Measurements from ENCODE around the gene KDM3A.

Gene KDM3A

DNA sequence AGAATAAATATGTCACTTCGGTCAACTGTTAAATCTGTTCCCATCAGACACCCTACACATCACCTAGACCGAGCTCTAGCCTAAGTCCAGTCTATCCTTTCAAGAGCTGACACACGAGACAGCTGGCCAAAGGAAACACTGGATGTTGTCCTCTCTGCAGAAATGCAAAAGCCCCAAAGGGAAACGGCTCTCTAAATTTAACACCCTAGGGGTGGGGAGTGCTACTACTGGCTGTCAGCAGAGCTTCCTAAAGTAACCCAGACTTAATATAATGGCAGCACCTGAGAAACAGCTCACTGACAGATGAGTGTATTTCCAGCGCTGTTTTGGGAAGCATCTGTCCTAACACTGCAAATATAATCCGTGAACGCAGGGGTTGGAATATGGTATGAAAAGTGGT is 66.4 kb downstream of the KDM3A start:
- no peak overlapping the region for H3K9ac ChIP-seq (ENCODE audit: insufficient read length)
- H3K9me3 ChIP-seq (ENCODE audit: low read depth, low read length): no peaks in the 10 kb centered on the region
- H3K36me3 ChIP-seq (ENCODE audit: insufficient read depth, low read length): peaks cover 21% of the 10 kb centered on the region
- TF ChIP-seq POLR2AphosphoS5 (IDR thresholded peaks at IDR 0.05; ENCODE audit: borderline replicate concordance, low read depth, low read length) (no peak), EZH2 (IDR thresholded peaks at IDR 0.05) (no peak), FOXP2 (optimal IDR thresholded peaks at IDR 0.05; ENCODE audit: control extremely low read depth, extremely low read length, insufficient read depth) (no peak)
- DNase-seq (ENCODE audit: low read depth, low spot score): no peak
- H3K27ac ChIP-seq: no peak overlapping the region
- H3K4me3 ChIP-seq: no peak overlapping the region

GRCh38 chr2:86510436-86510933 is 69.3 kb downstream of the KDM3A start:
- H3K4me3 ChIP-seq: no peak overlapping the region
- no peak for DNase-seq (ENCODE audit: low read depth, low spot score)
- no peak for TF ChIP-seq EZH2 (IDR thresholded peaks at IDR 0.05)
- TF ChIP-seq POLR2AphosphoS5 (IDR thresholded peaks at IDR 0.05; ENCODE audit: borderline replicate concordance, low read depth, low read length): no peak
- TF ChIP-seq FOXP2 (optimal IDR thresholded peaks at IDR 0.05; ENCODE audit: control extremely low read depth, extremely low read length, insufficient read depth): no peak
- no peaks in the 10 kb centered on the region for H3K9me3 ChIP-seq (ENCODE audit: low read depth, low read length)
- peaks cover 7% of the 10 kb centered on the region for H3K36me3 ChIP-seq (ENCODE audit: insufficient read depth, low read length)
- H3K9ac ChIP-seq (ENCODE audit: insufficient read length): no peak overlapping the region
- H3K27ac ChIP-seq: no peak overlapping the region

GRCh38 chr2:86512034-86512433 is 70.9 kb downstream of the KDM3A start:
- no peak for TF ChIP-seq FOXP2 (optimal IDR thresholded peaks at IDR 0.05; ENCODE audit: control extremely low read depth, extremely low read length, insufficient read depth)
- no peak for TF ChIP-seq POLR2AphosphoS5 (IDR thresholded peaks at IDR 0.05; ENCODE audit: borderline replicate concordance, low read depth, low read length)
- no peak for TF ChIP-seq EZH2 (IDR thresholded peaks at IDR 0.05)
- Histone ChIP-seq H3K36me3 (ENCODE audit: insufficient read depth, low read length) (peaks cover 6% of the 10 kb centered on the region), H3K9ac (ENCODE audit: insufficient read length) (no peak overlapping the region), H3K27ac (no peak overlapping the region), H3K4me3 (no peak overlapping the region), H3K9me3 (ENCODE audit: low read depth, low read length) (no peaks in the 10 kb centered on the region)
- no peak for DNase-seq (ENCODE audit: low read depth, low spot score)

DNA sequence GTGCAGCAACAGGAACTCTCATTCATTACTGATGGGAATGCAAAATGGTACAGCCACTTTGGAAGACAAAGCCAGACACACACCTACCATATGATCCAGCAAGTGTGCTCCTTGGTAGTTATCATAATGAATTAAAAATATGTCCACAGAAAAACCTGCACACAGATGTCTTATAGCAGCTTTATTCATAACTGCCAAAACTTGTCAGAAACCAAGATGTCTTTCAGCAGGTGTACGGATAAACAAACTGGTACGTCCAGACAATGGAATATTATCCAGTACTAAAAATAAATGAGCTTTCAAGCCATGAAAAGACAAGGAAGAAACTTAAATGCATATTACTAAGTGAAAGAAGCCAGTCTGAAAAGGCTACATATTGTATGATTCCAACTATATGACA is 71.7 kb downstream of the KDM3A start:
- TF ChIP-seq EZH2 (IDR thresholded peaks at IDR 0.05): no peak
- Histone ChIP-seq H3K36me3 (ENCODE audit: insufficient read depth, low read length) (no peaks in the 10 kb centered on the region; the same call in 1 of the 2 replicates), H3K27ac (no peak overlapping the region), H3K4me3 (no peak overlapping the region), H3K9ac (ENCODE audit: insufficient read length) (no peak overlapping the region), H3K9me3 (ENCODE audit: low read depth, low read length) (no peaks in the 10 kb centered on the region)
- DNase-seq (ENCODE audit: low read depth, low spot score): no peak

- Histone ChIP-seq H3K4me3 (no peak overlapping the region), H3K9ac (ENCODE audit: insufficient read length) (no peak overlapping the region), H3K27ac (no peak overlapping the region), H3K9me3 (ENCODE audit: low read depth, low read length) (no peaks in the 10 kb centered on the region), H3K36me3 (ENCODE audit: insufficient read depth, low read length) (no peaks in the 10 kb centered on the region; the same call in 1 of the 2 replicates)
- DNase-seq (ENCODE audit: low read depth, low spot score): no peak
- no peak for TF ChIP-seq EZH2 (IDR thresholded peaks at IDR 0.05)
- TF ChIP-seq POLR2AphosphoS5 (IDR thresholded peaks at IDR 0.05; ENCODE audit: borderline replicate concordance, low read depth, low read length): no peak
- TF ChIP-seq FOXP2 (optimal IDR thresholded peaks at IDR 0.05; ENCODE audit: control extremely low read depth, extremely low read length, insufficient read depth): no peak
These were observed 72.9 kb downstream of the KDM3A start for GRCh38 chr2:86513948-86514660.

GRCh38 chr2:86518481-86518880 is 77.3 kb downstream of the KDM3A start:
- Histone ChIP-seq H3K27ac (no peak overlapping the region), H3K36me3 (ENCODE audit: insufficient read depth, low read length) (no peaks in the 10 kb centered on the region; the same call in 1 of the 2 replicates), H3K9ac (ENCODE audit: insufficient read length) (no peak overlapping the region), H3K9me3 (ENCODE audit: low read depth, low read length) (no peaks in the 10 kb centered on the region), H3K4me3 (no peak overlapping the region)
- no peak for TF ChIP-seq EZH2 (IDR thresholded peaks at IDR 0.05)
- DNase-seq (ENCODE audit: low read depth, low spot score): no peak

DNA sequence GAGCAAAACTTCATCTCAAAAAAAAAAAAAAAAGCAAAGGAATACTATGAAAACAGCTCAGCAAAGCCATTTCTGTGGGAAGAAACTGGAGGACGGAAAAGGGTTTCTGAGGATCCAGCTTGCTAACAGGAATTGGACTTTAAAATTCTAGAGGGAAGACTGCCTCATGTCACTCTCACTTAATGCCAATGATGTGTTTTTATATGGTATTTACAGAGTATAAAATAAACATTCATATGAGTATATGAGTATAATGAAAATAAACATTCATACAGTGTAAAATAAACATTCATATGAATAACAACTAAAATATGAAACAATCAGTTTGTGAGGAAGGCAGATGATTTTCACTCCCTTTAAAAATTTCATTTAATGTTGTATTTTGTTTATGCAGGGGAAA is 78.2 kb downstream of the KDM3A start:
- DNase-seq (ENCODE audit: low read depth, low spot score): no peak

GRCh38 chr2:86520153-86520552 is 79.0 kb downstream of the KDM3A start:
- no peak for DNase-seq (ENCODE audit: low read depth, low spot score)
- TF ChIP-seq POLR2AphosphoS5 (IDR thresholded peaks at IDR 0.05; ENCODE audit: borderline replicate concordance, low read depth, low read length): no peak
- TF ChIP-seq EZH2 (IDR thresholded peaks at IDR 0.05): no peak
- TF ChIP-seq FOXP2 (optimal IDR thresholded peaks at IDR 0.05; ENCODE audit: control extremely low read depth, extremely low read length, insufficient read depth): no peak
- H3K27ac ChIP-seq: no peak overlapping the region
- H3K9me3 ChIP-seq (ENCODE audit: low read depth, low read length): no peaks in the 10 kb centered on the region
- no peak overlapping the region for H3K4me3 ChIP-seq
- H3K9ac ChIP-seq (ENCODE audit: insufficient read length): no peak overlapping the region
- H3K36me3 ChIP-seq (ENCODE audit: insufficient read depth, low read length): no peaks in the 10 kb centered on the region; the same call in 1 of the 2 replicates

More for the DNA sequence above, 78.2 kb downstream of the KDM3A start:
- H3K4me3 ChIP-seq: no peak overlapping the region
- H3K9me3 ChIP-seq (ENCODE audit: low read depth, low read length): no peaks in the 10 kb centered on the region
- TF ChIP-seq EZH2 (IDR thresholded peaks at IDR 0.05) (no peak), FOXP2 (optimal IDR thresholded peaks at IDR 0.05; ENCODE audit: control extremely low read depth, extremely low read length, insufficient read depth) (no peak), POLR2AphosphoS5 (IDR thresholded peaks at IDR 0.05; ENCODE audit: borderline replicate concordance, low read depth, low read length) (no peak)
- no peaks in the 10 kb centered on the region; the same call in 1 of the 2 replicates for H3K36me3 ChIP-seq (ENCODE audit: insufficient read depth, low read length)
- H3K27ac ChIP-seq: no peak overlapping the region
- no peak overlapping the region for H3K9ac ChIP-seq (ENCODE audit: insufficient read length)

DNA sequence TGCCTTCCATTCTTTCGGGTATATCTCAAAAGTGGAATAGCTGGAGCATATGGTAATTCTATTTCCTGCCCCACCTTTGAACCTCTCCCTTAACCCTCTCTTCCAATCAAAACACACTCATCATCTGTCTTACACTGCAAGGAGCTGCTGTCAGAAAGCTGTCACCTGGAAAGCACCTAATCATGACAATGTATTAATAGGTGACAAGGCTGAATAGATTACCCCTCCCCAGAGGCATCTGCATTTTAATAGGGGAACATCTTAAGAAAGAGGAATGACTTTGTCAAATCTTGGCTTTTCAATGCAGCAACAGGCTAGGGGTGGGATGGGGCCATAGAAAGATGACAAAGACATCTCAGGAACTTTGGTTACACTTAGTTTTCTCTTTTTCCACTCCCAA is 80.8 kb downstream of the KDM3A start:
- Histone ChIP-seq H3K9ac (ENCODE audit: insufficient read length) (no peak overlapping the region), H3K9me3 (ENCODE audit: low read depth, low read length) (no peaks in the 10 kb centered on the region), H3K27ac (no peak overlapping the region), H3K4me3 (no peak overlapping the region), H3K36me3 (ENCODE audit: insufficient read depth, low read length) (no peaks in the 10 kb centered on the region; the same call in 1 of the 2 replicates)
- DNase-seq (ENCODE audit: low read depth, low spot score): no peak
- no peak for TF ChIP-seq POLR2AphosphoS5 (IDR thresholded peaks at IDR 0.05; ENCODE audit: borderline replicate concordance, low read depth, low read length)
- TF ChIP-seq EZH2 (IDR thresholded peaks at IDR 0.05): no peak
- no peak for TF ChIP-seq FOXP2 (optimal IDR thresholded peaks at IDR 0.05; ENCODE audit: control extremely low read depth, extremely low read length, insufficient read depth)
